ENCODE data around the gene FAM124B.

FAM124B gene

DNA sequence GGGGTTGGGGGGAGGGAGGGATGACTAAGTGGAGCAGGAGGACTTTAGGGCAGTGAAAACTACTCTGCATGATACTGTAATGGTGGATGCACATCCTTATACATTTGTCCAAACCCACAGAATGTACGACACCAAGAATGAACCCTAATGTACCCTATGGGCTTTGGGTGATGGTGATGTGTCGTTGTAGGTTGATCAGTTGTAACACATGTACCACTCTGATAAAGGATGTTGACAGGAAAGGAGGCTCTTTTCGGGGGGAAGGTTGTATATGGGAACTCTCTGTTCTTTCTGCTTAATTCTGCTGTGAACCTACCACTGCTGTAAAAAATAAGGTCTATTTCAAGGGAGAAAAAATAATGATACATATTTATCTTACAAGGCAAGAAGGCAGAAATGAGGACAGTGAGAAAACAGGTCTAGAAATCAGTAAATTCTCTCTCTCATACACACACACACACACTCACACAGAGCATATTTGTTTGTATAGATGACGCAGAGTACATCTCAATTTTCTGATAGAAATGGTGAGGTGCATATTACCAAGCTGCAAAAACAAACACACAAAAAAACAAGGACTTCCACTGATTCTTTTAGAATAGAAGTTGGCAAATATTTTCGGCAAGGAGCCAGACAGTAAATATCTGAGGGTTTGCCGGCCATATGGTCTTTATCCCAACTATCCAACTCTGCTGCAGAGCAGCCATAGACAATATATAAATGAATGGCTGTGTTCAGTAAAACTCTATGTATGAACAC lies 20.2 kb downstream of the FAM124B start:
- no peak for DNase-seq (ENCODE audit: low read depth, low spot score)

DNA sequence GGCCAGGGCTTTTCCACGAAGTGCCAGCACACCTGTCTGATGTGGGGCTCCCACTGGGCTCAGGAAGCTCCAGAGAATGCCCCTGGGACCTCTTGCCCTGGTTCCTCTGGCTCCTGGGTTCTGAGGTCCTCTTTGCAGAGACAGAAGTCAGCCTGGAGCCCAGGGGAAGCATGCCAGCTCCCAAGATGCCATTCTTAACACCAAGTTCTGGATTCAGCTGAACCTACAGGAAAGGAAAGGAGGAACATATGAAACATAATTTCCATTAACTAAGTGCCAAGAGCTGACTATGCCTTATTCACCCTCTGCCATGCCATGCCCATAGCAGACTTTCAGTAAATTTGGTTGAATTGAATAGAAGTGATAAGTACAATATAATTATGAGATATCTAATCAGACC lies 21.9 kb downstream of the FAM124B start:
- no peak for DNase-seq (ENCODE audit: low read depth, low spot score)

- no peak for DNase-seq (ENCODE audit: low read depth, low spot score)
Observed at GRCh38 chr2:224379172-224379571, 22.7 kb downstream of the FAM124B start.

DNA sequence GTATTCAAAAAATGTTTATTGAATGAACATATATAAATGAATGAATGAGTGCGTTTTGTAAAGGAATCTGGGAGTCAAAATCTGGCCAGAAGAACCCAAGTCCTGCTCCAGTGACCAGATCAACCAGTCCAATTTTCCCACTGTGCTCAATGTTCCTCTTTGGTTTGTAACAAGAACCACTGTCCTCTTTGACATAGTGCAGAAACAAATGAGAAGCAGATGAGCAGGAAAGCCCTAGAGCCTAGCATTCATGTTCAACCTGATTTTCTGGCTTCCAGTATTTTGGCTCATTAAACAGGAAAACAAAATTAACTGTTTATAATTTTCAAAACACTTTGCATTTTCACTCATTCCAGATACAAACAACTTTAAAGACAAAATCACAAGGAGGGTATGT lies 23.2 kb downstream of the FAM124B start:
- DNase-seq (ENCODE audit: low read depth, low spot score), result no peak

- DNase-seq (ENCODE audit: low read depth, low spot score), result no peak
Observed at GRCh38 chr2:224377751-224378700, 23.9 kb downstream of the FAM124B start.

GRCh38 chr2:224372641-224373040 lies 29.3 kb downstream of the FAM124B start:
- DNase-seq (ENCODE audit: low read depth, low spot score), result no peak

DNA sequence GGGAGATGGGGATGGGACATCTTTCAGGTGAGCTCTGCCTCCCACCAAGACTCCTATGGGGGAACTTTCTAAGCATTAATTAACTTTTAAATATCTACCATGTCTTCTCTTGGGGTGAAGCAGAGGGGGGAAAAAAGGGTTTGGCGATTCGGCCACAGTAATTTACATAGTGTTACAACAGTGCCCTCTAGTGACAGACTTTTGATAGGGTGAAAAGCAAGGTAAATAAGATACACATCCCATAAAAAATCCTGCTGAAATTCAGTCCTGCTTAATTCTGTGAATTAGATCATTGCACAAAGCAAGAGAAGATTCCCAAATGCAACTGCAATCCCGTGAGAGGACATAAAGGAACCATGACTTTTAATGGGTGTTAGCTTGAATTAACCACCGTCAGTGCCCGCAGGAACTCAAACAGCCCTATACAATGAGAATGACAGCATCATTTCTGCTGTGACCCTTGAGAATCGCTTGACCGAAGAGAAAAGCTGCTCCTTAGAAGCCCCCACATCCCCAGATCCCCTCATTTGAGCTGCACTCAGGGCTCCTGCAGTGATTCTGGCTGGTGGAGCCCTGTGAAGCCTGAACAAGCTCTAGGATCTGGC lies 32.8 kb downstream of the FAM124B start:
- DNase-seq (ENCODE audit: low read depth, low spot score), result peak; percentile 18

GRCh38 chr2:224366267-224366844 lies 35.6 kb downstream of the FAM124B start:
- no peak for DNase-seq (ENCODE audit: low read depth, low spot score)

DNA sequence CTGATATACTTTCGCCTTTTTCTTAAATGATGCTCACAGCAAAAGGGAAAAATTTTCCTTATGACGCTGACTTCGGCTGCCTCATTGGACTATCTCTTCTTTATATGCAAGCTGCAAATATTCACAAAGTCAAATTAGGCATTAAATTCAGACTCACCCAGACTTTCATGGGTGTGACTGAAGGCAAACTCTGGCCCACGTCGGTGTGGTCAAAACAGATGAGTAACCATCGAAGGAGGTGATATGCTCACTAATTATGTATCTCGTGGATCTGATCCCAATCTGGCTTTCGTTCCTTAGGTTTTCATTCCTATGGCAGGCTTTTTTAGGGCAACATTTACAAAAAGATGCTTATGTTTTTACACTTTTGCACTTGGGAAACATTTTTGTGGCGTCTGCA lies 36.6 kb downstream of the FAM124B start:
- DNase-seq (ENCODE audit: low read depth, low spot score), result no peak

DNA sequence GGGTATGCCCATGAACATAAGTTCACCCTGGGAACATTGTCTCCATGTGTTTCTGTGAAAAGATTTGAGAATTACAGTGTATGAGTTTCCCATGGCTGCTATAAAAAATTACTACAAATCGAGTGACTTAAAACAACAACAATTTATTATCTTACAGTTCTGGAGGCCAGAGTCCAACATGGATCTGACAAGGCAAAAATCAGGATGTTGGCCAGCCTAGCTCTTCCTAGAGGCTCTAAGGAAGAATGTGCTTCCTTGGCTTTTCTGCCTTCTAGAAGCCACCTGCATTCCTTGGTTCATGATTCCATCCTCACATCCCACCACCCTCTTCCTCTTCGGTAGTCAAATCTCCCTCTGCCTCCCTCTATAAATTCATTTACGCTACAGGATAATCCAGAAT lies 38.6 kb downstream of the FAM124B start:
- no peak for DNase-seq (ENCODE audit: low read depth, low spot score)

GRCh38 chr2:224362094-224362493 lies 39.8 kb downstream of the FAM124B start:
- no peak for DNase-seq (ENCODE audit: low read depth, low spot score)

GRCh38 chr2:224360801-224361251 lies 41.1 kb downstream of the FAM124B start:
- DNase-seq (ENCODE audit: low read depth, low spot score), result no peak

- DNase-seq (ENCODE audit: low read depth, low spot score), result no peak
Observed at GRCh38 chr2:224359569-224359968, 42.3 kb downstream of the FAM124B start.

- peak; percentile 36 for DNase-seq (ENCODE audit: low read depth, low spot score)
Observed at GRCh38 chr2:224357098-224357901, 44.6 kb downstream of the FAM124B start.

- no peak for DNase-seq (ENCODE audit: low read depth, low spot score)
Observed at GRCh38 chr2:224354632-224355211, 47.2 kb downstream of the FAM124B start.

GRCh38 chr2:224350703-224351102 lies 51.2 kb downstream of the FAM124B start:
- no peak for DNase-seq (ENCODE audit: low read depth, low spot score)

GRCh38 chr2:224349396-224349795 lies 52.5 kb downstream of the FAM124B start:
- no peak for DNase-seq (ENCODE audit: low read depth, low spot score)

GRCh38 chr2:224347176-224348051 lies 54.5 kb downstream of the FAM124B start:
- no peak for DNase-seq (ENCODE audit: low read depth, low spot score)

- DNase-seq (ENCODE audit: low read depth, low spot score), result no peak
Observed at GRCh38 chr2:224345492-224345891, 56.4 kb downstream of the FAM124B start.

DNA sequence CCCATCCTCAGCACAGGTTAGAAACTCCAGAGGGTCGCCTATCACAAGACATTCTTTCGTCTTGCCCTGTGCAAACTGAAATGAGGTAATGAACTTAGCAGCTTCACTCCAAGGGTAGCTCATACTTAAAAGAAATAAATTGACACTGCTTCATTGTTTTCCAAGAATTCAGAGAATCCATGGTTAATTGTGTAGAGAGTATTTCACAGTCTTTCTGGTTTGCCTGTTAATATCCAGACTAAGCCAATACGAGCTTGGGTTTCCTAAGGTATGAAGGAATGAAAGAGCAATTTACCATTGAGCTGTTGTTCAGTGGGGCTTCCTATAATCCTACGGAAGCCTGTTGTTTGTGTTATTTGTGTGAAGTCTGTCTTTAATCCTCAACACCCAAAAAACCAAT lies 58.7 kb downstream of the FAM124B start:
- DNase-seq (ENCODE audit: low read depth, low spot score), result no peak

Measured in smooth muscle cell of the brain vasculature (primary cell).